Activated effector memory CD4-positive, alpha-beta T cell treated with anti-CD3 and anti-CD28 coated beads, Interleukin-2, amount 50 U/mL, for 16 hours (primary cell): ENCODE data around the gene SKA3.
"Not testable (repeated sequence)": the region's sequence is repeated elsewhere in the genome, so short reads cannot be mapped to it uniquely, and the experiment has no call there.

Source experiments
- DNase-seq: peaks from one replicate; pipeline ENCODE4 v3.0.0-alpha.2; 2020

SKA3 gene

GRCh38 chr13:21165606-21166005 is 10.7 kb downstream of the SKA3 start:
- DNase-seq, result not testable (repeated sequence)

- no peak for DNase-seq
Measured at GRCh38 chr13:21164631-21165030, 11.7 kb downstream of the SKA3 start.

- DNase-seq, result no peak
Measured at GRCh38 chr13:21152251-21152899, 24.0 kb downstream of the SKA3 start.

GRCh38 chr13:21150013-21150412 is 26.3 kb downstream of the SKA3 start:
- DNase-seq, result no peak

- DNase-seq, result no peak
Measured at GRCh38 chr13:21149568-21149967, 26.8 kb downstream of the SKA3 start.

- DNase-seq, result no peak
Measured at GRCh38 chr13:21148557-21149258, 27.6 kb downstream of the SKA3 start.

- DNase-seq, result no peak
Measured at GRCh38 chr13:21147827-21148226, 28.5 kb downstream of the SKA3 start.

GRCh38 chr13:21142766-21143165 is 33.6 kb downstream of the SKA3 start:
- no peak for DNase-seq

- no peak for DNase-seq
Measured at GRCh38 chr13:21139374-21139773, 37.0 kb downstream of the SKA3 start.

- DNase-seq, result no peak
Measured at GRCh38 chr13:21138561-21138960, 37.8 kb downstream of the SKA3 start.

- DNase-seq, result no peak
Measured at GRCh38 chr13:21137696-21138095, 38.7 kb downstream of the SKA3 start.

- DNase-seq, result not testable (repeated sequence)
Measured at GRCh38 chr13:21135833-21136232, 40.5 kb downstream of the SKA3 start.

GRCh38 chr13:21134475-21134874 is 41.9 kb downstream of the SKA3 start:
- DNase-seq, result no peak

GRCh38 chr13:21133077-21133476 is 43.3 kb downstream of the SKA3 start:
- no peak for DNase-seq

GRCh38 chr13:21130116-21130515 is 46.2 kb downstream of the SKA3 start:
- DNase-seq, result no peak

GRCh38 chr13:21124852-21125251 is 51.5 kb downstream of the SKA3 start:
- DNase-seq, result no peak

- DNase-seq, result peak; percentile 21
Measured at GRCh38 chr13:21123956-21124355, 52.4 kb downstream of the SKA3 start.

GRCh38 chr13:21121616-21122015 is 54.7 kb downstream of the SKA3 start:
- DNase-seq, result peak; percentile 12

- no peak for DNase-seq
Measured at GRCh38 chr13:21120191-21120590, 56.2 kb downstream of the SKA3 start.

- no peak for DNase-seq
Measured at GRCh38 chr13:21119526-21119925, 56.8 kb downstream of the SKA3 start.

GRCh38 chr13:21118180-21118579 is 58.2 kb downstream of the SKA3 start:
- peak; percentile 34 for DNase-seq

- DNase-seq, result peak; percentile 9
Measured at GRCh38 chr13:21117104-21117809, 59.1 kb downstream of the SKA3 start.

- peak; percentile 52 for DNase-seq
Measured at GRCh38 chr13:21116141-21116540, 60.2 kb downstream of the SKA3 start.

- DNase-seq, result no peak
Measured at GRCh38 chr13:21115231-21115630, 61.1 kb downstream of the SKA3 start.
